A549 treated with AZD9567 at 1 μM for 4 hours (cell line): Measurements from ENCODE around the gene SMIM28. TPM values are rescaled to one million over a fixed set of nuclear protein-coding genes. Genes with fewer than 3 reads are reported as not detected.

ENCODE experiments used
- total RNA-seq: library from RNA; stranded (reverse); fragments of 200-300 nt; extraction: Qiagen RNA extraction; gene quantifications from 5 replicates; pipeline ENCODE4 v1.2.3, GENCODE V29; 2022; ENCODE audit not compliant: insufficient read depth

Gene SMIM28
- total RNA-seq = not detected in 5 replicates

DNA sequence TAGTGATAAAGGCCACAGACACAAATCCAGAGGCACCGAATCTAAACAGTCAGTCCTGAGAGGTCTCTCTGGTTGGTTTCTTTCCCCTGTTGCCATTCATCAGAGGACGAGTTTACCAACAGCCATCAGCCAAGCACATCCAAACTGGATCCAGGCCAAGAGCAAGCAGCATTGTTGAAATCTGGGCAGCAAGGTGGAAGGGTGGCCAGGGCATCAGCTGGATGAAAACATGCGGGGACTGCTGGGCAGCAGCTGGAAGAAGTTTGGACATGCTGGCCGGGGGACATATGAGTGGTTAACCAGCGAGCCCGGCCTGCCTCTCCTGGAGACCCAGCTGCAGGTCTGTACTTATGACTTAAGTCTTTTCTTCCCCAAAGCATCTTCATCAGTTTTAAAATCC lies at the start of gene SMIM28:
SMIM28 (plus strand) TSS at position 62 of the 400 bp plus-strand sequence; CDS start at position 230, 168 bp downstream.

DNA sequence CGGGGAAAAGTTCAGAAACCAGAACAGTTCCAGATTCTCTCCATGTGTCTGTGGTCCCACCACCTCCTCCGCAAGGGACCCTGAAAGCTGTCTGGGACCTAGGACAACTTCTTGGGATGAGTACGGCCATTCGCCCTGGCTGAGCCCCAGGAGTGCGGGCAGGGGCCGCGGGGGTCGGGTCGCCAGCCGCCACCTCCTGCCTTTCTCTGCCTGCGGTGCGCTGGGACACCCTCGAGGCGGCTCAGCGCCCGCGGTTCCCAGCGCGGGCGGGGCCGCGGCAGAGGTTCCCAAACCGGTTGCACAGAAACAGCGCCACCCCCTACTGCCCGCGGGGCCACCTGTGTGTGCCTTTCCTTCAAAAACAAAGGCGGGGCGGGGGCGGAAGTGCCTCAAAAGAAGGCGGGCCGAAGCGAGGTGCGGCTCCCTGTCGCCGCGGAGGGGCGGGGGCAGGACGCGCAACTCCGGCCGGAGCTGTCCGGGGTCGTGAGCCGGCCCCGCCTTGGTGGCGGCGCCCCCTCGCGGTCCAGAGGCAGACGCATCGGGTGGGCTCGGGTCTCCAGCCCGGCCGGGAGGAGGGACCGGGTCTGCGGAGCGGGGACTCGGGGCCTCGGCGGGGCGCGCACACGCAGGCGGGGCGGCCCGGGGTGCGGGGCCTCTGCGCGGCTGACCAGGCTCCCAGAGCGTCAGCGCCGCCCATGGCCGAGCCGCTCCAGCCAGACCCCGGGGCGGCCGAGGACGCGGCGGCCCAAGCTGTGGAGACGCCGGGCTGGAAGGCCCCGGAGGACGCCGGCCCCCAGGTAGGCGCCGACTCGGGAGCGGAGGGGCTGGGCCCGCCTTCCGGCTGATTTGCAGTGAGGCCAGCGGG lies 26.3 kb downstream of the SMIM28 start, which contains the start of gene HEBP2:
HEBP2 (plus strand) TSS at position 423 of the 865 bp plus-strand sequence; CDS start at position 696, 273 bp downstream.

Other genes starting within 250 kb of the SMIM28 start
- gene ARFGEF3, start 216.0 kb upstream of the SMIM28 start, total RNA-seq = 0.42 to 0.61 TPM (median 0.55 TPM) in 5 replicates
- gene PBOV1, start 159.4 kb upstream of the SMIM28 start, total RNA-seq = not detected in 5 replicates
- gene HEBP2, start 26.3 kb downstream of the SMIM28 start, total RNA-seq = 20.8 to 35.9 TPM (median 32.6 TPM) in 5 replicates
- 3.2 to 7.0 TPM (median 3.6 TPM) in 5 replicates for gene NHSL1, start 121.6 kb downstream of the SMIM28 start, total RNA-seq